Kidney (tissue), 14 donors: Measurements from ENCODE around the gene DYNC1LI1. TPM values are rescaled to one million over a fixed set of nuclear protein-coding genes. Genes with fewer than 3 reads are reported as not detected.

Experiments
- DNase-seq, 5 donors: peaks; one replicate each; pipeline ENCODE4 v3.0.0-alpha.2; 2013 to 2020
- FAIRE-seq: peaks from 2 replicates; lab custom pipeline; 2012; peaks lifted over from hg19 to GRCh38; lab: Jason Lieb, UNC
- H3K27ac ChIP-seq, 2 donors: one replicate each; pipeline ENCODE4 v1.7.0; 2013; ENCODE audit warnings: low read depth in 2 of 2, low read length in 2 of 2, inconsistent platforms in 1 of 2
- H3K27me3 ChIP-seq: one replicate; pipeline ENCODE4 v1.7.1; 2013; ENCODE audit warnings: low read length, inconsistent platforms; ENCODE audit not compliant: control insufficient read depth, insufficient read depth
- H3K36me3 ChIP-seq, 3 donors: one replicate each; pipeline versions ENCODE4 v1.7.0 to v1.7.1; 2013; ENCODE audit warnings: low read length in 3 of 3, control low read depth in 1 of 3, inconsistent platforms in 1 of 3; ENCODE audit not compliant: insufficient read depth in 3 of 3, control insufficient read depth in 2 of 3
- H3K4me1 ChIP-seq, 3 donors: one replicate each; pipeline versions ENCODE4 v1.7.0 to v1.7.1; 2013; ENCODE audit warnings: low read length in 3 of 3, inconsistent platforms in 1 of 3, low read depth in 1 of 3; ENCODE audit not compliant: control insufficient read depth in 2 of 3, insufficient read depth in 2 of 3
- H3K4me3 ChIP-seq, 3 donors: one replicate each; pipeline versions ENCODE4 v1.7.0 to v1.8.1; 2013; ENCODE audit warnings: low read length in 3 of 3, control low read depth in 1 of 3, inconsistent platforms in 1 of 3
- H3K9ac ChIP-seq, 3 donors: one replicate each; pipeline versions ENCODE4 v1.7.0 to v1.7.1; 2013; ENCODE audit warnings: low read length in 3 of 3, control low read depth in 1 of 3, inconsistent platforms in 1 of 3
- H3K9me3 ChIP-seq, 3 donors: one replicate each; pipeline versions ENCODE4 v1.7.0 to v1.7.1; 2013; ENCODE audit warnings: low read length in 3 of 3, control low read depth in 1 of 3, inconsistent platforms in 1 of 3; ENCODE audit not compliant: control insufficient read depth in 2 of 3, insufficient read depth in 1 of 3
- intact Hi-C: fragments of 100-400 bp; cut with DNase I; formaldehyde crosslinking; loops from one replicate; pipeline ENCODE4 v1.11.1; 2022
- polyA plus RNA-seq: library from polyadenylated mRNA; stranded (reverse); fragments of 350-450 nt; fragmentation: Illumina TruSeq; extraction: RNeasy Lipid Tissue Mini Kit (QIAGEN cat#74804); gene quantifications from one replicate; pipeline ENCODE4 v1.2.3, GENCODE V29; 2014; ENCODE audit warnings: low read depth, low replicate concordance; ENCODE audit not compliant: insufficient read depth
- total RNA-seq: library from RNA; stranded (reverse); fragmentation: NEBNext Ultra II Directional; extraction: Animal tissue kit (Norgen Biotek cat#: 25700); gene quantifications from one replicate; pipeline ENCODE4 v1.2.1, GENCODE V29; 2021
- TF ChIP-seq, protein P1 (sequence below): IDR thresholded peaks from 3 replicates; pipeline ENCODE4 v1.5.1; 2012; ENCODE audit warnings: mild to moderate bottlenecking, moderate library complexity, borderline replicate concordance; ENCODE audit not compliant: insufficient read depth; ENCODE audit errors: extremely low read depth
- donor health status: control.
- donor health status: control.
- donor health status: control.
- donor health status: control.
- donor health status: control.
- donor health status: DM: yes; HTN: yes; CAD: no.
- donor health status: Normal renal cell carcinoma (clear cell type).

Gene DYNC1LI1
- total and polyA plus RNA-seq, 2 donors from 2014 or later: 24.3 to 28.2 TPM

DNA sequence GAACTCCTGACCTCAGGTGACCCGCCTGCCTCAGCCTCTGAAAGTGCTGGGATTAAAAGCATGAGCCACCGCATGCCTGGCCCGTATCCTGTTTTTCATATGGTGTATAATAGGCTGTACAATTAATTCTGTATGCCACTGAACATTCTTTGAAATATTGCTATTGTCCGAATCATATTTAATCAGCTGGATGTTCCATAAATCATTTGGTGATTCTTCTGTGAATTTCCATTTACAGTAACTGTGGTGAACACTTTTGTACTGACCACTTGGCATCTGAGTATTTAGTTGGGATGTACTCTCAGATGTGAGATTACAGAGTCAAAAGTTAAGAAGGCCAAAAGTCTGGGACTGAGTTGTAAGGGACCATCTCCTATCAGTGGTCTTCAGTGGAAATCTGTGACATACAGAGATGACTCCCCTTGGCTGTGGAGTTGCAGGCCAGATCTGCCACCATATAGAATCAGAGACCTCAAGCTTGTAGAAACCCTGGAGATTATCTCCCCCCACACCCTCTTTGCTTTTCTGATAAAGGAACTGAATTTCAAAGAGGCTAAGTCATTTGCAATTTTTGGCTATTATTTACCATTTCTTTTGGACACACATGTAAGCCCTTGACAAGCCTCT, 25.7 kb upstream of the DYNC1LI1 start:
- Histone ChIP-seq H3K4me1 (peaks cover 0 to 4% (median 0%) of the 10 kb centered on the region in 3 donors), H3K27ac (no peak overlapping the region), H3K9ac (no peak overlapping the region), H3K27me3 (no peaks in the 10 kb centered on the region), H3K36me3 (no peaks in the 10 kb centered on the region), H3K4me3 (no peak overlapping the region), H3K9me3 (no peaks in the 10 kb centered on the region)
- TF ChIP-seq, protein P1, sequence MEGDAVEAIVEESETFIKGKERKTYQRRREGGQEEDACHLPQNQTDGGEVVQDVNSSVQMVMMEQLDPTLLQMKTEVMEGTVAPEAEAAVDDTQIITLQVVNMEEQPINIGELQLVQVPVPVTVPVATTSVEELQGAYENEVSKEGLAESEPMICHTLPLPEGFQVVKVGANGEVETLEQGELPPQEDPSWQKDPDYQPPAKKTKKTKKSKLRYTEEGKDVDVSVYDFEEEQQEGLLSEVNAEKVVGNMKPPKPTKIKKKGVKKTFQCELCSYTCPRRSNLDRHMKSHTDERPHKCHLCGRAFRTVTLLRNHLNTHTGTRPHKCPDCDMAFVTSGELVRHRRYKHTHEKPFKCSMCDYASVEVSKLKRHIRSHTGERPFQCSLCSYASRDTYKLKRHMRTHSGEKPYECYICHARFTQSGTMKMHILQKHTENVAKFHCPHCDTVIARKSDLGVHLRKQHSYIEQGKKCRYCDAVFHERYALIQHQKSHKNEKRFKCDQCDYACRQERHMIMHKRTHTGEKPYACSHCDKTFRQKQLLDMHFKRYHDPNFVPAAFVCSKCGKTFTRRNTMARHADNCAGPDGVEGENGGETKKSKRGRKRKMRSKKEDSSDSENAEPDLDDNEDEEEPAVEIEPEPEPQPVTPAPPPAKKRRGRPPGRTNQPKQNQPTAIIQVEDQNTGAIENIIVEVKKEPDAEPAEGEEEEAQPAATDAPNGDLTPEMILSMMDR: no peak
- DNase-seq (no peak), FAIRE-seq (no peak)
- intact Hi-C loops: no loop called here

DNA sequence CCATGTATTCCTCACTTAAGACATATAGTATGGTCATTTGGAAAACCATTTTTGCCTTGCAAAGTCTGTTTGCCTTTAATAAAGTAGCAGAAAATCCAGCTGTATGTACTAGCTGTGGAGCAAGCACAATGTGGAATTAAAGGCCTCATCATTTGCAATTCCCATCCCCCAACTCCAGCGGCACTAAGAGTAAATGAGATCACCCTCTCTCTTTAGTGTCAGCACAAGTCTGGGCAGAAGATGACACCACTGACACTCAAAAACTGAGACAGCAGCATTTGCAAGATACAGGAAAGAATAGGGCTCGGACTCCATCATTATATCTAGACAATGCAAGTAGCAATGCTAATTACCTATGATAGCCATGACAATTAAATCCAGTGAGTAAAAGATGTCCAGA, 24.7 kb upstream of the DYNC1LI1 start:
- no peak overlapping the region for H3K27ac ChIP-seq
- no peak for DNase-seq
- H3K9ac ChIP-seq: no peak overlapping the region
- no peaks in the 10 kb centered on the region for H3K36me3 ChIP-seq
- FAIRE-seq: no peak
- TF ChIP-seq, protein P1: no peak
- H3K4me1 ChIP-seq: peaks cover 0 to 4% (median 0%) of the 10 kb centered on the region in 3 donors
- intact Hi-C loops: no loop called here
- no peaks in the 10 kb centered on the region for H3K27me3 ChIP-seq
- no peak overlapping the region for H3K4me3 ChIP-seq
- no peaks in the 10 kb centered on the region for H3K9me3 ChIP-seq

DNA sequence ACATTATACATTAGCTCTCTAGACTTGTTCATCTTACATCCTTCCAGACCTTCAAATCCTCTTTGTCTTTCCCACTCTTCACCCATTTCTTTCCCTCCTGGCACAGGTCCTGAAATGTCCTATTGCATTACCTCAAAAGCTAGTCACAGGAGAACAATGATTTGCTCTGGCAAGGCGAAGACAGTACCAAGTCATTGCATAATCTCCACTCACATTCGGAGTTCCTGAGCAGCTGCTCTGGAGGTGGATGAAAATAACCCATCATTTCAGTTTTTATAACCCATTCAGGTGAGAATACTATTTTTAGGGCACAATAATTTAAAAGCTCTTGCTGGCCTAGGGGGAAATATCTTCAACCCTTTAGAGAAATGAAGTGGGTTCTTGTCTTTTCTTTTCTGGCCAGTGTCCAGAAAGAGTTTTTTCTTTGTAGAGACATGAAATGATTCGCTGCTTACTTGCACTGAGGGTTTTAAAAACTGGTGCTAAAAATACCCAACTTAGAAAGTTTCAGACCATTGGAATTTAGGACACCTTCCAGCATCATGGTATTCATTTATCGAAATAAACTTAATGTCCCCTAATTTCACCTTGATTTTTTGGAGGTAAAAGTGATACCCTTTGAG, 23.4 kb upstream of the DYNC1LI1 start:
- no peak overlapping the region for H3K9ac ChIP-seq
- H3K9me3 ChIP-seq: no peaks in the 10 kb centered on the region
- H3K4me1 ChIP-seq: peaks cover 0 to 4% (median 0%) of the 10 kb centered on the region in 3 donors
- H3K4me3 ChIP-seq: no peak overlapping the region
- TF ChIP-seq, protein P1: no peak
- FAIRE-seq: no peak
- intact Hi-C loops: no loop called here
- no peak overlapping the region for H3K27ac ChIP-seq
- H3K36me3 ChIP-seq: no peaks in the 10 kb centered on the region
- DNase-seq: no peak
- no peaks in the 10 kb centered on the region for H3K27me3 ChIP-seq
